Uterus (tissue), 2 donors: Measurements from ENCODE around the gene UNC13D.

Experiments
- CTCF ChIP-seq, 4 experiments: fragments of 200-600 bp in 2 of 4; fragments of 450-650 bp in 2 of 4; sonication (generic) in 2 of 4; IDR thresholded peaks; one replicate each; pipeline ENCODE4 v1.5.1; 2016 to 2019; ENCODE audit warnings: antibody characterized with exemption in 4 of 4, mild to moderate bottlenecking in 2 of 4, moderate library complexity in 1 of 4
- POLR2A ChIP-seq, 2 donors: fragments of 450-650 bp; IDR thresholded peaks; one replicate each; pipeline ENCODE4 v1.6.1; 2016; ENCODE audit warnings: antibody characterized with exemption in 2 of 2, mild to moderate bottlenecking in 1 of 2, moderate library complexity in 1 of 2

GRCh38 chr17:75831032-75831571, 13.1 kb downstream of the UNC13D start:
- TF ChIP-seq CTCF (IDR thresholded peaks at IDR 0.05) = no peak
- no peak for TF ChIP-seq POLR2A (IDR thresholded peaks at IDR 0.05)
